Prostate gland (tissue), 2 donors: ENCODE data around the gene VPS26B. TPM values are rescaled to one million over a fixed set of nuclear protein-coding genes. Genes with fewer than 3 reads are reported as not detected.

Experiments used
- DNase-seq: peaks from one replicate; pipeline ENCODE4 v3.0.0-alpha.2; 2019; ENCODE audit warnings: low spot score
- H3K27ac ChIP-seq, 2 donors: fragments of 200-600 bp; sonication (generic); 2 replicates each; pipeline ENCODE4 v1.5.1; 2017 to 2019
- H3K27me3 ChIP-seq: fragments of 200-600 bp; sonication (generic); replicated peaks from 2 replicates; pipeline ENCODE4 v1.5.1; 2019; ENCODE audit not compliant: insufficient read depth
- H3K36me3 ChIP-seq, 2 donors: fragments of 200-600 bp; sonication (generic); 1 replicate in 1 of 2; 2 replicates in 1 of 2; pipeline versions ENCODE4 v1.5.1 to v1.8.1; 2017 to 2019
- H3K4me1 ChIP-seq: fragments of 200-600 bp; sonication (generic); replicated peaks from 2 replicates; pipeline ENCODE4 v1.5.1; 2019
- H3K4me3 ChIP-seq, 2 donors: fragments of 200-600 bp; sonication (generic); 2 replicates each; pipeline ENCODE4 v1.5.1; 2017 to 2019
- H3K9me3 ChIP-seq: fragments of 200-600 bp; sonication (generic); 2 replicates; pipeline ENCODE4 v1.5.1; 2017
- POLR2A ChIP-seq: fragments of 450-650 bp; IDR thresholded peaks from one replicate; pipeline ENCODE4 v1.6.1; 2016; ENCODE audit warnings: antibody characterized with exemption, mild to moderate bottlenecking
- POLR2AphosphoS5 ChIP-seq: sonication (generic); formaldehyde crosslinking; IDR thresholded peaks from one replicate; pipeline ENCODE4 v1.6.1; 2017; ENCODE audit warnings: antibody characterized with exemption
- WGBS: methylation state at CpG from one replicate; pipeline ENCODE4 v1.1.5; 2018; 5-methylcytosine and 5-hydroxymethylcytosine counted together
- intact Hi-C: fragments of 100-400 bp; cut with DNase I; formaldehyde crosslinking; loops from one replicate; pipeline ENCODE4 v1.14.2; 2022
- total RNA-seq, 2 donors: library from RNA; depleted of rRNA; stranded (reverse); fragments of >200 nt; gene quantifications; one replicate each; pipeline ENCODE4 v1.1.0, GENCODE V29; 2016
- TF ChIP-seq, protein P1 (sequence below), 4 experiments: fragments of 200-600 bp in 2 of 4; fragments of 450-650 bp in 2 of 4; sonication (generic) in 2 of 4; IDR thresholded peaks; 1 replicate in 3 of 4; 2 replicates in 1 of 4; pipeline ENCODE4 v1.5.1; 2016 to 2019; ENCODE audit warnings: antibody characterized with exemption in 4 of 4, mild to moderate bottlenecking in 2 of 4, moderate library complexity in 2 of 4

The VPS26B gene
- total RNA-seq, 2 donors from 2014 or later = 67.6 to 80.8 TPM

DNA sequence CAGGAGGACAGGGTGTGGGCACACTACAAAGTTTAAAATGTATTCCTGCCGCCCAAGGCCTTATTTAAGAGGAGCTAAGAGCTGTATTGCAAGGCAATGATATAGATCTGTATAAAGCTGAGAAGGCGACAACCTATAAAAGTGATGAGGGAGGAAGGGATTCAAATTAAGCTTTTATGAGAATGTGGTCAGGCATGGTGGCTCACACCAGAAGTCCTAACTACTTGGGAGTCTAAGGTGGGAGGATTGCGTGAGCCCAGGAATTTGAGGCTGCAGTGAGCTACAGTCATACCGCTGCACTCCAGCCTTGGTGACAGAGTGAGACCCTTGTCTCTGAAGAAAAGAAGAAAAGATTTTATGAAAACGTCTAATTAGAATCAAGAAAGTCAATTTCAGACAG lies 42.0 kb downstream of the VPS26B start:
- 63% methylated on average over 5 of the region's 5 CpGs for WGBS
- TF ChIP-seq POLR2AphosphoS5 (no peak), POLR2A (no peak)
- TF ChIP-seq, protein P1, sequence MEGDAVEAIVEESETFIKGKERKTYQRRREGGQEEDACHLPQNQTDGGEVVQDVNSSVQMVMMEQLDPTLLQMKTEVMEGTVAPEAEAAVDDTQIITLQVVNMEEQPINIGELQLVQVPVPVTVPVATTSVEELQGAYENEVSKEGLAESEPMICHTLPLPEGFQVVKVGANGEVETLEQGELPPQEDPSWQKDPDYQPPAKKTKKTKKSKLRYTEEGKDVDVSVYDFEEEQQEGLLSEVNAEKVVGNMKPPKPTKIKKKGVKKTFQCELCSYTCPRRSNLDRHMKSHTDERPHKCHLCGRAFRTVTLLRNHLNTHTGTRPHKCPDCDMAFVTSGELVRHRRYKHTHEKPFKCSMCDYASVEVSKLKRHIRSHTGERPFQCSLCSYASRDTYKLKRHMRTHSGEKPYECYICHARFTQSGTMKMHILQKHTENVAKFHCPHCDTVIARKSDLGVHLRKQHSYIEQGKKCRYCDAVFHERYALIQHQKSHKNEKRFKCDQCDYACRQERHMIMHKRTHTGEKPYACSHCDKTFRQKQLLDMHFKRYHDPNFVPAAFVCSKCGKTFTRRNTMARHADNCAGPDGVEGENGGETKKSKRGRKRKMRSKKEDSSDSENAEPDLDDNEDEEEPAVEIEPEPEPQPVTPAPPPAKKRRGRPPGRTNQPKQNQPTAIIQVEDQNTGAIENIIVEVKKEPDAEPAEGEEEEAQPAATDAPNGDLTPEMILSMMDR (IDR thresholded peaks at IDR 0.05) = no peak
- Histone ChIP-seq H3K27ac (peak overlapping the region; percentile 58 to 59), H3K36me3 (no peaks in the 10 kb centered on the region), H3K9me3 (no peaks in the 10 kb centered on the region), H3K4me1 (peaks cover 12% of the 10 kb centered on the region), H3K27me3 (no peaks in the 10 kb centered on the region), H3K4me3 (no peak overlapping the region)
- intact Hi-C loops = no loop called here
- DNase-seq = no peak

DNA sequence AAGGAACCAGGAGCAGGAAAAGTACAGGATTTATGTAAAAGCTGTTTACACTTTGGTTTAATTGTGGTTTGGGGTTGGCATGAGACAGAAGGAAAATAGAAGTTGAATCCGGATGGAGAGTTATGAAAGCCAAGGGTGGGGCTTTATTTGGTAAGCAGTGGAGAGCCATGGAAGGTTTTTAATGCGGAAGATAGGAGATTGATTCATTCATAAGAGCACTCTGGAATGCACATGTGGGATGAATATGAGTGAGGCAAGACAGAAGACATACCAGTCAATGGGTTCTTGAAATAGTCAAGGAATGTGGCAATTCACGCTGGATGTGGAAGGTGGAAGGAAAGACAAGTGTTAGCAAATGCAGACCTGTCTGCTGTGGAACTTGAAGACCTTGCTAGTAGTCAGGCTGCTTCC lies 42.4 kb downstream of the VPS26B start:
- peak; percentile 71 for DNase-seq
- 36% methylated on average over 3 of the region's 3 CpGs for WGBS
- H3K9me3 ChIP-seq = no peaks in the 10 kb centered on the region
- no peaks in the 10 kb centered on the region for H3K36me3 ChIP-seq
- TF ChIP-seq POLR2AphosphoS5 = peak; percentile 76
- TF ChIP-seq POLR2A = no peak
- TF ChIP-seq, protein P1 (IDR thresholded peaks at IDR 0.05) = no peak
- intact Hi-C loops = no loop called here
- H3K27ac ChIP-seq = peak overlapping the region; percentile 58 to 59
- no peaks in the 10 kb centered on the region for H3K27me3 ChIP-seq
- H3K4me1 ChIP-seq = peaks cover 12% of the 10 kb centered on the region
- no peak overlapping the region for H3K4me3 ChIP-seq

DNA sequence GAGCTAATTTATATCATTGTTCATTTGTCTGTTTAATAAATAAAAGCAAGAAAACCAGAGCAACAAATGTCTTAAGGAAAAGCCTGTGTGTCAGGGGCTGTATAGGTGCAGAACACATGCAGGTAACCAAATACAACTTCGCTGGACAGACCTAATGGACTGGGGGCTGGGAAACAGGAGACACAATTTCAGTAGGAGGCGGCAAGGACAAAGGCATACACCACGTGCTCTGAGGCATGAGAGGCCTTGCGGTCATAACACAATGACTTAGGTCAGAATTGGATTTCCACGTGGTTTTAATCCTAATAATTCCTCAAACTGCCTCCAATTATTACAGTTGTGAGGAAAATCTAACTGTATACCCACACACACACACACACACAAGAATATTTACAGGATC lies 43.0 kb downstream of the VPS26B start:
- 79% methylated on average over 5 of the region's 5 CpGs for WGBS
- Histone ChIP-seq H3K4me3 (no peak overlapping the region), H3K9me3 (no peaks in the 10 kb centered on the region), H3K27ac (peak overlapping the region; percentile 35 to 58), H3K4me1 (peaks cover 12% of the 10 kb centered on the region), H3K36me3 (no peaks in the 10 kb centered on the region), H3K27me3 (no peaks in the 10 kb centered on the region)
- TF ChIP-seq POLR2AphosphoS5 = no peak
- TF ChIP-seq, protein P1 (IDR thresholded peaks at IDR 0.05) = no peak
- no peak for TF ChIP-seq POLR2A
- DNase-seq = no peak
- intact Hi-C loops = no loop called here

DNA sequence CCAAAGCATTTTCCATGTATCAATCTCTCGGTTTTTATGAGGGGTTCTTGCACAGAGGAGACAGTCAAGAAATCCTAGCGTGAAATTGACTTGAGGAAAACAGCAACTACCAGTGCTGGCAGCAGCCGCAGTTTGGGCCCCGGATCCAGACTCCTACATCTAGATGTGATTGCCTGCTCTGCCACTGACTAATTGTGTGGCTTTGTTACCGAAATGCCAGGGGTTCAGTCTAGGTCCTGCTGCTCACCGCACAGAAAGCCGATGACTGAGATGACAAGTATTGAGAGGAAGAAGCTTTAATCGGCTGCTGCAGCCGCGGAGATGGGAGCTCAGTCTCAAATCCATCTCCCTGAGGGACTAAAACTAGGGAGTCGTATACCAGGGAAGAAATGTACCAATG lies 43.5 kb downstream of the VPS26B start:
- no peak for TF ChIP-seq POLR2A
- no peak for TF ChIP-seq POLR2AphosphoS5
- TF ChIP-seq, protein P1 (IDR thresholded peaks at IDR 0.05) = no peak
- Histone ChIP-seq H3K27me3 (no peaks in the 10 kb centered on the region), H3K4me3 (no peak overlapping the region), H3K36me3 (no peaks in the 10 kb centered on the region), H3K27ac (no peak overlapping the region), H3K4me1 (peaks cover 12% of the 10 kb centered on the region), H3K9me3 (no peaks in the 10 kb centered on the region)
- WGBS = 91% methylated on average over 11 of the region's 11 CpGs
- intact Hi-C loops = no loop called here
- no peak for DNase-seq

DNA sequence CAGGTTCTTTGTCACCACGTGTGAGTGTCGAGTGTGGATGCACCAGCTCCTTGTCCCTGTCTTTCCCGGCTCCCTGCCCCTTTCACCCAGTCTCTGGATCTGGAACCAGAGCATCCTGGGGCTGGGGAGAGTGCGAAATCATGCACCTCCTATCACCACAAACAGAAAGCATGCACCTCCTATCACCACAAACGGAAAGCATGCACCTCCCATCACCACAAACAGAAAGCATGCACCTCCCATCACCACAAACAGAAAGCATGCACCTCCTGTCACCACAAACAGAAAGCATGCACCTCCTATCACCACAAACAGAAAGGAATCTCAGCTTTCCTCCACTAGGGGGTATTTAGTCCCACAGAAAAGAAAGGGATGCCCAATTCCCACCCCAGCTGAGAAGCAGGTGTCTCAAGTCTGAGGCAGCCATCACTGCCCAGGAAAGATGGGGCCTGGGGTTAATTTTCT lies 45.8 kb downstream of the VPS26B start:
- Histone ChIP-seq H3K4me3 (no peak overlapping the region), H3K27ac (no peak overlapping the region), H3K4me1 (peaks cover 12% of the 10 kb centered on the region), H3K9me3 (no peaks in the 10 kb centered on the region), H3K36me3 (no peaks in the 10 kb centered on the region), H3K27me3 (no peaks in the 10 kb centered on the region)
- WGBS = 40% methylated on average over 5 of the region's 5 CpGs
- no peak for DNase-seq
- intact Hi-C loops = no loop called here
- TF ChIP-seq, protein P1 (IDR thresholded peaks at IDR 0.05) = no peak
- TF ChIP-seq POLR2A (no peak), POLR2AphosphoS5 (no peak)
